H1 (cell line): ENCODE data around the gene TMEM253. TPM values are rescaled to one million over a fixed set of nuclear protein-coding genes. Genes with fewer than 3 reads are reported as not detected.

Experiments used
- BACH1 ChIP-seq: IDR thresholded peaks from 2 replicates; pipeline ENCODE4 v1.6.1; 2012; ENCODE audit warnings: low read length, improper control_type of control experiment
- BRCA1 ChIP-seq: IDR thresholded peaks from 2 replicates; pipeline ENCODE4 v1.6.1; 2012; ENCODE audit warnings: low read depth, low read length, improper control_type of control experiment
- CTBP2 ChIP-seq: IDR thresholded peaks from 2 replicates; pipeline ENCODE4 v1.7.0; 2011; ENCODE audit warnings: borderline replicate concordance, mild to moderate bottlenecking, moderate library complexity, mixed read lengths, low read length; ENCODE audit not compliant: insufficient read depth, insufficient read length
- GABPA ChIP-seq: IDR thresholded peaks from 2 replicates; pipeline ENCODE4 v1.6.1; 2011; ENCODE audit warnings: mild to moderate bottlenecking, low read length, moderate library complexity, borderline replicate concordance; ENCODE audit not compliant: insufficient read depth
- JUN ChIP-seq: IDR thresholded peaks from 2 replicates; pipeline ENCODE4 v1.6.1; 2011; ENCODE audit warnings: low read depth, mild to moderate bottlenecking, improper control_type of control experiment, low read length
- MAFK ChIP-seq: IDR thresholded peaks from 2 replicates; pipeline ENCODE4 v1.6.1; 2012; ENCODE audit warnings: low read depth, mild to moderate bottlenecking, improper control_type of control experiment, low read length
- SIX5 ChIP-seq: IDR thresholded peaks from 2 replicates; pipeline ENCODE4 v1.6.1; 2011; ENCODE audit warnings: mild to moderate bottlenecking, low read depth, low read length
- SP4 ChIP-seq: IDR thresholded peaks from 2 replicates; pipeline ENCODE4 v1.6.1; 2012; ENCODE audit warnings: low read length, inconsistent platforms
- ZNF274 ChIP-seq: IDR thresholded peaks from 2 replicates; pipeline ENCODE4 v1.7.0; 2012; ENCODE audit warnings: low read length, borderline replicate concordance; ENCODE audit errors: extremely low read depth
- polyA plus RNA-seq, 7 experiments: library from polyadenylated mRNA; depleted of rRNA in 3 of 7; stranded (reverse) in 5 of 7; unstranded in 2 of 7; fragments of >200 nt in 5 of 7; fragments of 200-250 nt in 2 of 7; gene quantifications; 1 replicate in 5 of 7; 2 replicates in 1 of 7; 4 replicates in 1 of 7; pipeline versions ENCODE4 v1.2.1 to v1.2.3, GENCODE V29; 2011 to 2013; ENCODE audit warnings: missing spikeins in 2 of 7, mixed read lengths in 2 of 7
- total RNA-seq: library from RNA; stranded (reverse); fragmentation: NEBNext Ultra II Directional; extraction: Animal tissue kit (Norgen Biotek cat#: 25700); gene quantifications from 2 replicates; pipeline ENCODE4 v1.2.1, GENCODE V29; 2021

Gene TMEM253
- total and polyA plus RNA-seq, 2 of the 8 experiments (the other 6 are each of a cell fraction or from before 2014, with no cell fraction given) = 1.9 to 2.2 TPM

- no peak for TF ChIP-seq MAFK
- TF ChIP-seq ZNF274 = no peak
- TF ChIP-seq SIX5 = no peak
- TF ChIP-seq CTBP2 = no peak
- TF ChIP-seq GABPA = no peak
- no peak for TF ChIP-seq BRCA1
- TF ChIP-seq JUN = no peak
- TF ChIP-seq SP4 = no peak
- TF ChIP-seq BACH1 = no peak
- TF ChIP-seq, all 59 proteins: peak for 0
Measured at GRCh38 chr14:21074398-21075272, 26.2 kb upstream of the TMEM253 start (continued).
